Measurements from ENCODE around the gene OR2AT4. TPM values are rescaled to one million over a fixed set of nuclear protein-coding genes. Genes with fewer than 3 reads are reported as not detected.
A peak's percentile ranks its signal among the peaks of the same experiment; 100 is the strongest.
"Not testable (repeated sequence)": the region's sequence is repeated elsewhere in the genome, so short reads cannot be mapped to it uniquely, and the experiment has no call there.

OR2AT4 gene
- total RNA-seq, 1 experiment from 2014 or later = not detected

DNA sequence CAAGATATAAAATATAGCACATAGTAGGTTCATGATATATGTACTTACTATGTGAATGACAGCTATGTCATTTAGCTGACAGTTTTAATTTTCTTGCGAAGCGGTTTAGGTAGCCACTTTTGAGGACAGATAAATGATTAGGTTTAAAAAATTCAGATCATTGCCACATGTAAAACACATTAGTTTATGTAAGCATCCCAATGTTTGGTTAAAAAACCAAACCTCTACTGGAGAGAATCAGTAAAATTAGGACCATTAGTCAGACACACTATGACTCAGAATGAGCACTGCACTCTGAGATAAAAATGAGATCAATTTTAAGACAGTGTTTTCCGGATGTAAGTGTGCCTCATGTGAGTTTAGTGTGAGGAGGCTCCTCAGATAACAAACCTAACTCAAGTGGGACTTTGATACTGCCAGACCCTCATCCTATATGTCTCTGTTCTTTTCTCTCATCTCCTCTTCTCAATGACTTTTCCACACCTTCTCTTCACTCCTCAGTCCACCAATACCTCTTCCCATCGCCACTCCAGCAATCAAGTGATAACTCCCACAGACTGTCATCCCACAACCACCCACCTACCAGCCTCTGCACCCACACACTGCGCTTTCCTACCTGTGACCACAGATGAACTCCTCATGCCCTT lies 6.8 kb upstream of the OR2AT4 start:
- DNase-seq (ENCODE audit: low spot score) = peak; percentile 47

GRCh38 chr11:75101424-75102128 lies 4.9 kb upstream of the OR2AT4 start:
- no peak for DNase-seq (ENCODE audit: low spot score)

GRCh38 chr11:75100314-75100713 lies 3.6 kb upstream of the OR2AT4 start:
- DNase-seq (ENCODE audit: low spot score) = peak; percentile 37

GRCh38 chr11:75099635-75100034 lies 3.0 kb upstream of the OR2AT4 start:
- DNase-seq (ENCODE audit: low spot score) = no peak

- not testable (repeated sequence) for DNase-seq (ENCODE audit: low spot score)
Observed at GRCh38 chr11:75098835-75099439, 2.3 kb upstream of the OR2AT4 start.

DNA sequence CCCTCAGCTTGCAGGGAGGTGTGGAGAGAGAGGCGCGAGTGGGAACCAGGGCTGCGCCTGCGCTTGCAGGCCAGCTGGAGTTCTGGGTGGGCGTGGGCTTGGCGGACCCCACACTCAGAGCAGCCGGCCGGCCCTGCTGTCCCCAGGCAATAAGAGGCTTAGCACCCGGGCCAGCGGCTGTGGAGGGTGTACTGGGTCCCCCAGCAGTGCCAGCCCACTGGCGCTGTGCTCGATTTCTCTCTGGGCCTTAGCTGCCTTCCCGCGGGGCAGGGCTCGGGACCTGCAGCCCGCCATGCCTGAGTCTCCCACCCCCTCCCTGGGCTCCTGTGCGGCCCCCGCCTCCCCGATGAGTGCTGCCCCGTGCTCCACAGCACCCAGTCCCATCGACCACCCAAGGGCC lies 1.5 kb upstream of the OR2AT4 start:
- DNase-seq (ENCODE audit: low spot score) = not testable (repeated sequence)

GRCh38 chr11:75097173-75097557 lies 489 bp upstream of the OR2AT4 start:
- DNase-seq (ENCODE audit: low spot score) = no peak

DNA sequence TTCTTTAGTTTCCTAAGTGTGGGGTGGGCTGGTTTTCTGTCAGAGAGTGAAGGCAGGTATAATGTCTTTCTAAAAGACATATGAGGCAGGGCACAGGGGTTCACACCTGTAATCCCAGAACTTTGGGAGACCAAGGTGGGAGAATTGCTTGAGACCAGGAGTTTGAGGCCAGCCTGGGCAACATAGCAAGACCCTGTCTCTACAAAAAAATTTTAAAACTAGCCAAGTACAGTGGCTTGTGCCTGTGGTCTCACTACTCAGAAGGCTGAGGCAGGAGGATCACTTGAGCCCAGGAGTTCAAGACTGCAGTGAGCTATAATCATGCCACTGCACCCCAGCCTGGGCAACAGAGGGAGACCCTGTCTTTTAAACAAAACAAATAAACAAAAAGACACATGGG lies 2.3 kb downstream of the OR2AT4 start:
- not testable (repeated sequence) for DNase-seq (ENCODE audit: low spot score)

- no peak for DNase-seq (ENCODE audit: low spot score)
Observed at GRCh38 chr11:75090671-75091177, 6.0 kb downstream of the OR2AT4 start.

DNA sequence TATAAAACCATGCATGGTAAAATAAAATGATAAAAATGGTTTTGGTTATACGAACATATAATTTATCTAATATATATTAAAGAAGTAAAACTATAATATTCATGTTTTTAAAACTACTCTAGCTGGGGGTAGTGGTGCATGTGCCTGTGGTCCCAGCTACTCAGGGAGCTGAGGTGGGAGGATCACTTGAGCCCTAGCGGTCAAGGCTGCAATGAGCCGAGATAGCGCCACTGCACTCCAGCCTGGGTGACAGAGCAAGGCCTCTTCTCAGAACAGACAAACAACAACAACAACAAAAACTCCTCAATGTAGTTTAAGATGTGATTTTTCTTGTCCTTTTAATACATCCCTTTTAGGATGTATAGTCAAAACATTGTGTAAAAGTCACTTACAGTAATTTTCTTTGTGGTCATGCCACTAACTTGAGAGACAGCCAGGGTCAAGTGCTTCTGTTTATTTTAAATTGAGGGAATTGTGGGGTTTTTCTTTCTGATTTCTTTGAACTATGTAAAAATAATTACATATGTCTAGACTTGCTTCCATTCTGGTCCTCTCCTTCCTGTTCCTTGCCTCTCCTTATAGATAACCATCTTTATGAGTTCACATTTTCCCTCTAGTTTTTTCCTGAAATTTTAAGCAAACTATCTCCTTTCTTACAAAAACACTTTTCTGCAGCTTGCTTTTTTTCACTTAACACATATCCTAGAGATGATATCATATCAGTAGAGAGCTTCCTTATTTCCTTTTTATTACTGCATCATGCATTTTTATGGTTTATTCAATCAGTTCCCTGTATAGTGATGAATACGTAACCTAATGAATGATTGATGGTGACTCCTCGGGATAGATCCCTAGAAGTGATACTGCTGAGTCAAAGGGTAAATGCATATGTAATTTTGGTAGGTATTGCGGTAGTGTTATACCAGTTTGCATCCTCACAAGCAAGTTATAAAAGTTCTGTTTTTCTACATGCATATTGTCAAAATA lies 9.1 kb downstream of the OR2AT4 start:
- DNase-seq (ENCODE audit: low spot score) = no peak

GRCh38 chr11:75084883-75085282 lies 11.8 kb downstream of the OR2AT4 start:
- DNase-seq (ENCODE audit: low spot score) = no peak

DNA sequence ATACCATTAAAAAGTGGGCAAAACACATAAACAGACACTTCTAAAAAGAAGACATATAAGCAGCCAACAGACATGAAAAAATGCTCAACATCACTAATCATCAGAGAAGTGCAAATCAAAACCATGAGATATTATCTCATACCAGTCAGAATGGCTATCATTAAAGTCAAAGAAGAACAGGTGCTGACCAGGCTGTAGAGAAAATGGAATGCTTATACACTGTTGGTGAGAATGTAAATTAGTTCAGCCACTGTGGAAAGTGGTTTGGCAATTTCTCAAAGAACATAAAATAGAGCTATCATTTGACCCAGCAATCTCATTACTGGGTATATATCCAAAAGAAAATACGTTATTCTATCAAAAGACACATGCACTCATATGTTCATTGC lies 13.5 kb downstream of the OR2AT4 start:
- no peak for DNase-seq (ENCODE audit: low spot score)

GRCh38 chr11:75082601-75083216 lies 14.0 kb downstream of the OR2AT4 start:
- no peak for DNase-seq (ENCODE audit: low spot score)

DNA sequence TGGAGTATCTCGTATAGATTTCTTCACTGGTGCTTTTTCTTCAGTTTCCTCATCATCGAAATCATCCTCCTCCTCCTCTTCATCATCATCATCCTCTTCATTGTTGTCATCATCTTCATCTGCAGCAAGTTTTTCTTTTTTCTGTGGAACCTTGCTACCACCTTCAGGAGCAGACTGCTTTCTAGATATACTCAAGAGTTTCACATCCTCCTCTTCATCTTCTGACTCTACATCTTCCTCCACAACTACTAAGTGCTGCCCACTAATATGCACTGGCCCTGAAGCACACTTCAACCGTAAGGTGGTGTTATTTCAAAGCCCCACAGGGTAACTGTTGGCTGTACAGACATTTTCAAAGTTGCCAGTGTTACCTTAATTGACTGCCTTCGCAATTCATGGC lies 17.1 kb downstream of the OR2AT4 start:
- no peak for DNase-seq (ENCODE audit: low spot score)

DNA sequence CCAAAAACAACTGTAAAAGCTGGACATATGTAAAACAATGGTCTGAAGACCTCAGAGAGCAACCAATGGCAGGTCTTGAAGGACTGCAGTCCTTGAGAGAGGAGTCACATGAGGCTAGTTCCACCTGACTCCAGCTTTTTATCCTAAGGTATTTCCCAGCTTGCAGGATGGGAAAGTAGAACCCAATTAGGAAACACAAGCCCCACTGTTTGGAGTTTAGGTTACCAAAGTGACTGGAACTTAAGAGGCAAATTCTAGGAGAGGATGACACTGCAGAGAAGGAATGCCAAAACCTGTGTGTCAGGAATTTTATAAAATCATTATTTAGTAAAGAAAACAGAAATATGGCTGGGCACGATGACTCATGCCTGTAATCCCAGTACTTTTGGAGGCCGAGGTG lies 18.4 kb downstream of the OR2AT4 start:
- peak; percentile 29 for DNase-seq (ENCODE audit: low spot score)

DNA sequence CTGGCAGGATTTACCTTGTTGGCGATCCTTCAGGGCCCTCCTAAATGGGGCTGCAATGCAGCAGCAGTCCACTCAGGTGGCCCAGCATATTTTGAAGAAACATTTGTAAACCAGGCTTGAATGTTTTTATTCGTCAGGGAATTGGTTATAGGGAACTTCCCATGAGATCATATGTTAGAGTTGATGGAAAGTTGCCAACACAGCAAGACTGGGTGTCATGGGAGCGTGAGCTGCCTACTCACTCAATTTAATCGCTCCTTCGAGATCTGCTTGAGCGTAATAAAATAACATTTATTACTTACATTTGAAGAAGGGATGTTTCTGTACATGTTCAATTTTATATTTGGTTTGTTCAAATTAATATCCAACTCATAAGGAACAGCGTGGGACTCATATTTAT lies 19.4 kb downstream of the OR2AT4 start:
- no peak for DNase-seq (ENCODE audit: low spot score)

DNA sequence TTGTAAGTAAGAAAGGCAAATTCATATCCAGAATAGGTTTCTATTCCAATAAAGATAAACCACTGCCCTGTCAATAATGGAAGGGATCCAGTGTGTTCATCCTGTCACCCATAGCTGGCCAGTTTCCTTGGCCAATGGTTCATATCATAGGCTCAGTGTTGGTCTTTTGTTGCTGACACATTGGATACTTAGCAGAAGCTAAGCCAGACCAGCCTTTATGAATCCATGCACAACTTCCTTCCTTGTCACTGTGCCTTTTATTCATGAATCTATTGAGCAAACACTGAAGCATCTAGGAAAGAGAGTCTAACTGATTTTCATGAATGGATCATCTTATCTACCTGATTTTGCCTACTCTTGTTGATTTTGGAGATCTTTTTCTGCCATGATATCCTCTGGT lies 20.0 kb downstream of the OR2AT4 start:
- no peak for DNase-seq (ENCODE audit: low spot score)

- DNase-seq (ENCODE audit: low spot score) = no peak
Observed at GRCh38 chr11:75073459-75074190, 23.1 kb downstream of the OR2AT4 start.

GRCh38 chr11:75072582-75072981 lies 24.1 kb downstream of the OR2AT4 start:
- DNase-seq (ENCODE audit: low spot score) = no peak

DNA sequence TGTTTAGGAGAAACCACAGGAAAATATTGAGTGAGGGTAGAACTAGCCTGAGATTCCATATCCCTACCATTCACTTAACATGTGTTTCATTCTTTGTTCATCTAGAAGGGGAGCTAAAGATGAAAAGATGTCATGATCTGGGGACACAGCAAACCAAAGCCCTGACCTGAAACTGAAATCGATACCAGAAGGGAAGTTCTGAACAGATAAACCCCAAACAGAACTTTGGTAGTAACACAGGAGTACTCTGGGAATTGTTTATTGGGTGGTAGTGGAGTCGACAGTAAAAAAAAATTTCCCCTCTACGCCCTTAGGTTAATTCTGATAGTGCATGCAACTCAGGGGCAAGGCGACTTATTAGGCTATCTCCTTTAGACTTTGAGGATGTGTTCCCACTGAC lies 27.2 kb downstream of the OR2AT4 start:
- DNase-seq (ENCODE audit: low spot score) = no peak

DNA sequence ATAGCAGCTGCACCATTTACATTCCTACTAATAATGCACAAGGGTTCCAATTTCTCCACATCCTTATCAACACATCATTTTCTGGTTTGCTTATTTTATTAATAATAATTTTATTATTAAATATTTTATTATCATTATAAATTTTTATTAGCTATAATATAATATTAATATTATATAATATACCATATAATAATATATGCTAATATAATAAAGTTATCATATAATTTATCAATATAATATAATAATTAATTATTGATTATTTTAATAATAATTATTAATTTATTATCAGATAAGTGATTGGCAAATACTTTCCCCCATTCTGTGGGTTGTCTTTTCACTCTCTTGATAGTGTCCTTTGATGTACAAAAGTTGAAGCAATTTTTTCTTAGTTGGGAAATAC lies 27.7 kb downstream of the OR2AT4 start:
- no peak for DNase-seq (ENCODE audit: low spot score)

Data from H4 (cell line).